ENCODE results near the gene TBL1XR1.

The TBL1XR1 gene

GRCh38 chr3:176995946-176996345 is 201.3 kb downstream of the TBL1XR1 start:
- DNase-seq, result no peak

- no peak for DNase-seq
Observed at GRCh38 chr3:176994891-176995781, 202.1 kb downstream of the TBL1XR1 start.

DNA sequence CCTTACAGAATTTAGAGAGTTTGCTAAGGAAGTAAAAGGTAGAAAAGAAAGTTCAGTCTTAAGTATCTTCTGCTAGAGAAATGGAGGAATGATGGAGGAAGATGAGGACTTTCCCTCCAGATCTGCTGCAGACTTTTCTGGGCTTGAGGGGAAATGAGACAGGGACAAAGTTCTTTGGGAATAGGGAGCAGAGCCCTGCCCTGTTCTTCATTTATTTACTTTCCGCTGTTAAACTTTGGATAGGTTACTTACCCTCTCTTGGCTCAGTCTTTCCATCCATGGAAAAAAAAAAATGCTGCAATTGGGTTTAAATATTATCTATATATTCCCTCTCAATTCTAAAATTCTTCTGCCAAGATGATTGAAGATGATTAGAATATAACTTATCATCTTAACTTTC is 202.9 kb downstream of the TBL1XR1 start:
- DNase-seq, result no peak

DNA sequence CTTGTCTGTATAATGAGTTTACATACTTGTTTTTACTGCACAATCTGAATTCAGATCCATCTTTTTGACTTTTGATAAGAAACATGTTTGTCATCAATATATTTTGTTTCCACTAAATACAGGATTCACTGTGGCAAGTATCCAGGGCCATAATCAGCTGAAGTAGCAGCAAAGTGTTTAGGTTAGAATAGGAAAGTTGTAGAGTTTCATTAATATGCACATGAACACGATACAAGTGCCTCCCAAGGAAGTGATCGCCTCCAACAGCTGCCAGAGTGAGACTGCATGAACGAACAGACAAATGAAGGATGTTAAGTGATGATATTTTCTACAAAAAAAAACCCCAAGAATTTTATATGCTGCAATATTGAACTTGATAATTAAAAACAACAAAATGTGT is 204.3 kb downstream of the TBL1XR1 start:
- no peak for DNase-seq

GRCh38 chr3:176992565-176992964 is 204.7 kb downstream of the TBL1XR1 start:
- DNase-seq, result no peak

DNA sequence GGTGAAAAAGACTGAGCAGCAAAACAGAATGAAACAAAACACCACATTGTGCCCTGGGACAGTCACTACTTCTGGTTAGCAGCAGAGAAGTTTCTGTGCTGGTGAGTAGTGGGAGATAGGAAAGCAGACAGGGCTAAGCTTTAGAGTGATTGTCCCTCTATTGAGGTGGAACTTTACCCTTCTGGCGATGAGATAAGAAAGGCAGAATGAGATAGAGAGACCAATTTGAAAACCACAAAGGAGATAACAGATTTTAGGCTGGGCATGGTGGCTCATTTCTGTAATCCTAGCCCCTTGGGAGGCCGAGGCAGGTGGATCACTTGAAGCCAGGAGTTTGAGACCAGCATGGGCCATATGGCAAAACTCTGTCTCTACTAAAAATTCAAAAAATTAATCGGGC is 208.5 kb downstream of the TBL1XR1 start:
- DNase-seq, result no peak

GRCh38 chr3:176987901-176988650 is 209.2 kb downstream of the TBL1XR1 start:
- no peak for DNase-seq

DNA sequence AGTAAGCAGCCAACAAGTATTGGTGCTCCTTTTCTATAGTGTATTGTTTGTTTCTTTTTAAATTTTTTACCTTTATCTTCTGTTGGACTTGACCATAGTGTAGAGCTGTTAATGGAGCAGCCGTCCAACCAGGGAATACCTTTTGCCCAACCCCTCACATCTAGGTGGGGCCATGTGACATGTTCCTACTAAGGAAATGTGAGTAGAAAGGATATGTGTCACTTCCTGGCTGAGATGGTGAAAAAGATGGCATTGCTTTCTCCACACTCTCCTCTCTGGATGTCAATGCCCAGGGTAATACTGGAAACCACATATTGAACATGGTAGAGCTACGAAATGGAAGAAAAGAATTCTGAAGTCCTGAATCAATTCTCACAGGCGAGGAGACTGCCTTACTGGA is 218.8 kb downstream of the TBL1XR1 start:
- DNase-seq, result no peak

- no peak for DNase-seq
Observed at GRCh38 chr3:176977331-176977730, 220.0 kb downstream of the TBL1XR1 start.

DNA sequence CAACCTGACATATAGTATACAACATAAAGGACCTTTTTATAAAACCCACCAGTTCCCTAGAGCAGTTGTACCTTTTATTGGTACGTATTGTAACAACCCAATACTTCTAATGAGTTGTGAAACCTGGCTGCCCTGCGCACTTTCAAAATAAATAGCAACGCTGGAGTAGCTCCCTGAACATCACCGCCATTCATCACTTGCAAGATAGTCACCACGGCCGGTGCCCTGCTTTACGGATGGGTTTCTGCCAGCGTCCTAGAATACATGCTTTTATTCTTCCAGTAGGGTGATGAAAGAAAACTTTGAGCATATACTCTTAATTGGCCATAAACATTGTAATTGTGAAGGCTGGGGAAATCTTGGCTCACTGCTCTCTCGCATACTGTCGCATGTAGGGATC is 220.7 kb downstream of the TBL1XR1 start:
- DNase-seq, result no peak

- no peak for DNase-seq
Observed at GRCh38 chr3:176974279-176974678, 223.0 kb downstream of the TBL1XR1 start.

- DNase-seq, result no peak
Observed at GRCh38 chr3:176971613-176972174, 225.6 kb downstream of the TBL1XR1 start.

DNA sequence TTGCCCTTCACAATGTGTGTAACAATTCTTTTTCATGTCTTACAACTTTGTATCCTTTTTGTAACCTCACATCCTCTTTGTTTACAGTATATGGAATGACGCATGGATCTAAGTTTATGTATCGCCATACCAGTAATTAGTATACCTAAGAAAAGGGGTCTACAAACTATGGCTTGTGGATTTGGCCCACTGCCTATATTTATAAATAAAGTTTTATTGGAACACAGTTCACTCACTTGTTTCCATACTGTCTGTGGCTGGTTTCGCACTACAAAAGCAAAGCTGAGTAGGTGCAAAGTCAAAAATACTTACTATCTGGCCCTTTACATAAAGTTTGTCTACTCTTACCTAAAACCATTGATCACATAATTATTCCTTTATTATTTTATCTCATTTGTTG is 226.5 kb downstream of the TBL1XR1 start:
- no peak for DNase-seq

- no peak for DNase-seq
Observed at GRCh38 chr3:176969506-176969905, 227.8 kb downstream of the TBL1XR1 start.

All from CD4-positive, alpha-beta T cell treated with Interleukin-1 beta for 1 hour (primary cell).